ENCODE results near the gene NFASC. TPM values are rescaled to one million over a fixed set of nuclear protein-coding genes. Genes with fewer than 3 reads are reported as not detected.
A peak's percentile ranks its signal among the peaks of the same experiment; 100 is the strongest.

Gene NFASC
- total and polyA plus RNA-seq, 9 of the 15 experiments (the other 6 are each of a cell fraction or from before 2014, with no cell fraction given): 0.03 to 0.16 (median 0.06) TPM; not detected in 6

- in situ Hi-C loops (cut with MboI): no loop called here
- ChIA-PET POLR2A (interaction anchor here (0.8 to 1.3 kb wide), 2 partner anchors 10 to 12 kb away, joined by 3 to 4 read pairs; no protein-coding TSS in a partner anchor), CTCF (ENCODE audit: low intra/inter-chr PET ratio) (interaction anchor here (2.8 kb wide), 1 partner anchor 282 kb away, joined by 21 read pairs; no protein-coding TSS in a partner anchor)
- Histone ChIP-seq H2AFZ (ENCODE audit: low read depth, low read length) (no peak overlapping the region), H3K79me2 (ENCODE audit: control insufficient read depth, insufficient read depth, low read length) (no peaks in the 10 kb centered on the region), H3K4me3 (no peak overlapping the region), H3K9me3 (replicated peaks; ENCODE audit: control insufficient read depth, insufficient read depth, low read depth, low read length) (no peaks in the 10 kb centered on the region), H3K9me1 (ENCODE audit: control insufficient read depth, insufficient read depth, low read length) (no peaks in the 10 kb centered on the region), H3K36me3 (ENCODE audit: control insufficient read depth, insufficient read depth, low read length) (no peaks in the 10 kb centered on the region), H3K4me1 (replicated peaks in 1 of 2; ENCODE audit: control insufficient read depth in 2 of 2, insufficient read depth in 2 of 2, low read length in 2 of 2) (peaks cover 4 to 12% of the 10 kb centered on the region in 2 experiments; a peak in 3 of 5 replicates), H3K27me3 (ENCODE audit: control insufficient read depth in 2 of 2, insufficient read depth in 2 of 2, low read length in 2 of 2) (peaks cover 21 to 67% of the 10 kb centered on the region in 2 experiments), H4K20me1 (replicated peaks; ENCODE audit: control insufficient read depth, insufficient read depth, low read length) (peaks cover 5% of the 10 kb centered on the region; the same call in 1 of the 2 replicates), H3K9ac (ENCODE audit: insufficient read depth in 1 of 2, low read depth in 2 of 2, low read length in 2 of 2) (no peak overlapping the region), H3K27ac (ENCODE audit: extremely low read depth, low read depth, low read length) (no peak overlapping the region), H3K4me2 (ENCODE audit: insufficient read depth, low read length) (no peak overlapping the region)
- no peak for DNase-seq (ENCODE audit: extremely low read depth in 1 of 4, low spot score in 3 of 4)
- no peak for FAIRE-seq
- intact Hi-C loops (cut with micrococcal nuclease): no loop called here
- WGBS (ENCODE audit: insufficient coverage, low coverage, missing lambda C conversion rate): 3% methylated on average over 2 of the region's 2 CpGs
- TF ChIP-seq LEF1 (IDR thresholded peaks at IDR 0.05) (no peak), RAD21 (CRISPR knock-in tag; conservative IDR thresholded peaks at IDR 0.05 in 1 of 2, IDR thresholded peaks at IDR 0.05 in 1 of 2) (peak in 1 of 2 experiments; percentile 31; a peak in 2 of 4 replicates), TBP (optimal IDR thresholded peaks at IDR 0.05; ENCODE audit: low read depth, low read length) (no peak), CTCF (IDR thresholded peaks at IDR 0.05 in 2 of 3, conservative IDR thresholded peaks at IDR 0.05 in 1 of 3; ENCODE audit: insufficient read depth in 2 of 3, low read depth in 1 of 3, low read length in 3 of 3) (peak in 2 of 3 experiments; percentile 13 to 24; a peak in 1 of 6 replicates)
- no TSS peak for BruUV-seq (replicated peaks)
- no peak for ATAC-seq
Observed at GRCh38 chr1:204974327-204974726, 103.7 kb downstream of the NFASC start.

Data from K562 (cell line).